H1 (cell line): ENCODE measurements around the gene ABCD1.

Source experiments
- CEBPB ChIP-seq: IDR thresholded peaks from 2 replicates; pipeline ENCODE4 v1.6.1; 2012; ENCODE audit warnings: low read depth, low read length
- CREB1 ChIP-seq: IDR thresholded peaks from 2 replicates; pipeline ENCODE4 v1.6.1; 2012; ENCODE audit warnings: inconsistent platforms
- EGR1 ChIP-seq: IDR thresholded peaks from 2 replicates; pipeline ENCODE4 v1.6.1; 2011; ENCODE audit warnings: low read depth, low read length, borderline replicate concordance
- TF ChIP-seq, protein P1 (sequence below), 3 experiments: IDR thresholded peaks; 1 replicate in 2 of 3; 2 replicates in 1 of 3; pipeline versions ENCODE4 v1.5.1 to v1.6.1; 2011; ENCODE audit warnings: low read length in 3 of 3, mild to moderate bottlenecking in 3 of 3, inconsistent platforms in 2 of 3, low read depth in 1 of 3, moderate library complexity in 1 of 3; ENCODE audit not compliant: insufficient read depth in 1 of 3; ENCODE audit errors: control extremely low read depth in 1 of 3

DNA sequence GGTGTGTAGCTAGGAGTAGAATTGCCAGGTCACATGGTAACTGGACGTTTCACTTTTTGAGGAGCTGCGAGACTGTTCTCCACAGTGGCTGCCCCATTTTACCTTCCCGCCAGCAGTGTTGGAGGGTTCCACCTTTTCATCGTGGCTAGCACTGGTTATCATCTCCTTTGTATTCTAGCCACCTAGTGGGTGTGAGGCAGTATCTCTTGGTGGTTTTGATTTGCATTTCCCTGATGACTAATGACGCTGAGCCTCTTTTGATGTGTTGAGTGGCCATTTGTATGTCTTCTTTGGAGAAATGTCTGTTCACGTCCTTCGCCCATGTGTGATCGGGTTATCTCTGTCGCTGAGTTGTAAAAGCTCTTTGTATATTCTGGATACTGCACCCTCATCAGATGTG, 10.6 kb downstream of the ABCD1 start:
- TF ChIP-seq, protein P1, sequence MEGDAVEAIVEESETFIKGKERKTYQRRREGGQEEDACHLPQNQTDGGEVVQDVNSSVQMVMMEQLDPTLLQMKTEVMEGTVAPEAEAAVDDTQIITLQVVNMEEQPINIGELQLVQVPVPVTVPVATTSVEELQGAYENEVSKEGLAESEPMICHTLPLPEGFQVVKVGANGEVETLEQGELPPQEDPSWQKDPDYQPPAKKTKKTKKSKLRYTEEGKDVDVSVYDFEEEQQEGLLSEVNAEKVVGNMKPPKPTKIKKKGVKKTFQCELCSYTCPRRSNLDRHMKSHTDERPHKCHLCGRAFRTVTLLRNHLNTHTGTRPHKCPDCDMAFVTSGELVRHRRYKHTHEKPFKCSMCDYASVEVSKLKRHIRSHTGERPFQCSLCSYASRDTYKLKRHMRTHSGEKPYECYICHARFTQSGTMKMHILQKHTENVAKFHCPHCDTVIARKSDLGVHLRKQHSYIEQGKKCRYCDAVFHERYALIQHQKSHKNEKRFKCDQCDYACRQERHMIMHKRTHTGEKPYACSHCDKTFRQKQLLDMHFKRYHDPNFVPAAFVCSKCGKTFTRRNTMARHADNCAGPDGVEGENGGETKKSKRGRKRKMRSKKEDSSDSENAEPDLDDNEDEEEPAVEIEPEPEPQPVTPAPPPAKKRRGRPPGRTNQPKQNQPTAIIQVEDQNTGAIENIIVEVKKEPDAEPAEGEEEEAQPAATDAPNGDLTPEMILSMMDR (IDR thresholded peaks at IDR 0.05; ENCODE audit: control extremely low read depth in 1 of 3, insufficient read depth in 1 of 3, low read depth in 1 of 3, low read length in 3 of 3) = peak in 1 of 3 experiments; percentile 25; a peak in 1 of 4 replicates
- TF ChIP-seq CEBPB (no peak), EGR1 (no peak), CREB1 (no peak)
